ENCODE results near the gene RRAGC. TPM values are rescaled to one million over a fixed set of nuclear protein-coding genes. Genes with fewer than 3 reads are reported as not detected.
A peak's percentile ranks its signal among the peaks of the same experiment; 100 is the strongest.

The RRAGC gene
- total and polyA plus RNA-seq, 9 of the 15 experiments (the other 6 are each of a cell fraction or from before 2014, with no cell fraction given): 3.9 to 16.9 (median 10.9) TPM

DNA sequence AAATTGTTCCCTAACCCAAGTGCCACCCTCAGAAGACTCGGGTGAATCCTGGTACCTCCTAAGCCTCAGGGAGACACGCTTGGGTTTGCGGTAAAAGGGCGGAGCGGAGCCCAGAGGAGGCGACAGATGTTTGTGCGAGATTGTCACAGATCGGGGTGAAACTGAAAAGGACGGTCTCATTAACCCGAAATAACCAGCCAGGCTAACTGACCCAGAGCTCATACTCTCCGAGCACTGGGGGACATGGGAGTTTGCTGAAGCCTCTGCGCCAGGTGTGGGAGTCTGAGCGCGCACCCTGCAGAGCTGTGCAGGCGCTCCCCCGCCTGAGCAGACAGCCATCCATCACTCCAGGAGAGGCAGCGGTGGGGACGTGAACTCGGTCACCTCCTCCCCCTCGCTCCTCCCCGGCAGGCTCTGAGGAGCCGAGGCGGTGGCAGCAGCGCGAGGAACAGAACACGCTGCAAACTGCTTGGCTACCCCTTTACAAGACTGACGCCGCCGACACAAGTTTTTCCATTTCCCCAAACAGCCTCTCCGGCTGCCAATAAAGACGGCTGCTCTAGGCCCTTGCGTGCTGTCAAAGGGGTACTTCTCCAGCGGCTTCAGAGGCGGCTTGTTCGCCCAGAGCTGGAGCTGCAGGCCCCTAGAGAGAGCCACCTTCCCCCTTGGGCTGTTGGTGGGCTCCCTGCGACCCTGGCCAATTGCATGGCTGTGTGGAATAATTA, 43.5 kb downstream of the RRAGC start (continued):
- TF ChIP-seq, protein P1, sequence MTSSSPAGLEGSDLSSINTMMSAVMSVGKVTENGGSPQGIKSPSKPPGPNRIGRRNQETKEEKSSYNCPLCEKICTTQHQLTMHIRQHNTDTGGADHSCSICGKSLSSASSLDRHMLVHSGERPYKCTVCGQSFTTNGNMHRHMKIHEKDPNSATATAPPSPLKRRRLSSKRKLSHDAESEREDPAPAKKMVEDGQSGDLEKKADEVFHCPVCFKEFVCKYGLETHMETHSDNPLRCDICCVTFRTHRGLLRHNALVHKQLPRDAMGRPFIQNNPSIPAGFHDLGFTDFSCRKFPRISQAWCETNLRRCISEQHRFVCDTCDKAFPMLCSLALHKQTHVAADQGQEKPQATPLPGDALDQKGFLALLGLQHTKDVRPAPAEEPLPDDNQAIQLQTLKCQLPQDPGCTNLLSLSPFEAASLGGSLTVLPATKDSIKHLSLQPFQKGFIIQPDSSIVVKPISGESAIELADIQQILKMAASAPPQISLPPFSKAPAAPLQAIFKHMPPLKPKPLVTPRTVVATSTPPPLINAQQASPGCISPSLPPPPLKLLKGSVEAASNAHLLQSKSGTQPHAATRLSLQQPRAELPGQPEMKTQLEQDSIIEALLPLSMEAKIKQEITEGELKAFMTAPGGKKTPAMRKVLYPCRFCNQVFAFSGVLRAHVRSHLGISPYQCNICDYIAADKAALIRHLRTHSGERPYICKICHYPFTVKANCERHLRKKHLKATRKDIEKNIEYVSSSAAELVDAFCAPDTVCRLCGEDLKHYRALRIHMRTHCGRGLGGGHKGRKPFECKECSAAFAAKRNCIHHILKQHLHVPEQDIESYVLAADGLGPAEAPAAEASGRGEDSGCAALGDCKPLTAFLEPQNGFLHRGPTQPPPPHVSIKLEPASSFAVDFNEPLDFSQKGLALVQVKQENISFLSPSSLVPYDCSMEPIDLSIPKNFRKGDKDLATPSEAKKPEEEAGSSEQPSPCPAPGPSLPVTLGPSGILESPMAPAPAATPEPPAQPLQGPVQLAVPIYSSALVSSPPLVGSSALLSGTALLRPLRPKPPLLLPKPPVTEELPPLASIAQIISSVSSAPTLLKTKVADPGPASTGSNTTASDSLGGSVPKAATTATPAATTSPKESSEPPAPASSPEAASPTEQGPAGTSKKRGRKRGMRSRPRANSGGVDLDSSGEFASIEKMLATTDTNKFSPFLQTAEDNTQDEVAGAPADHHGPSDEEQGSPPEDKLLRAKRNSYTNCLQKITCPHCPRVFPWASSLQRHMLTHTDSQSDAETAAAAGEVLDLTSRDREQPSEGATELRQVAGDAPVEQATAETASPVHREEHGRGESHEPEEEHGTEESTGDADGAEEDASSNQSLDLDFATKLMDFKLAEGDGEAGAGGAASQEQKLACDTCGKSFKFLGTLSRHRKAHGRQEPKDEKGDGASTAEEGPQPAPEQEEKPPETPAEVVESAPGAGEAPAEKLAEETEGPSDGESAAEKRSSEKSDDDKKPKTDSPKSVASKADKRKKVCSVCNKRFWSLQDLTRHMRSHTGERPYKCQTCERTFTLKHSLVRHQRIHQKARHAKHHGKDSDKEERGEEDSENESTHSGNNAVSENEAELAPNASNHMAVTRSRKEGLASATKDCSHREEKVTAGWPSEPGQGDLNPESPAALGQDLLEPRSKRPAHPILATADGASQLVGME (CRISPR knock-in tag; IDR thresholded peaks at IDR 0.05): peak; percentile 81; the same call in 1 of the 2 replicates
- no peak for TF ChIP-seq ZNF133 (CRISPR knock-in tag; IDR thresholded peaks at IDR 0.05)
- TF ChIP-seq ZNF347 (CRISPR knock-in tag; IDR thresholded peaks at IDR 0.05; ENCODE audit: low read depth): no peak
- TF ChIP-seq HDAC8 (tag; IDR thresholded peaks at IDR 0.05): no peak
- no peak for TF ChIP-seq RBM39 (optimal IDR thresholded peaks at IDR 0.05; ENCODE audit: low read depth, low read length)
- peak; percentile 68; the same call in 1 of the 2 replicates for TF ChIP-seq ZFPM2 (CRISPR knock-in tag; IDR thresholded peaks at IDR 0.05)
- TF ChIP-seq, protein P2, sequence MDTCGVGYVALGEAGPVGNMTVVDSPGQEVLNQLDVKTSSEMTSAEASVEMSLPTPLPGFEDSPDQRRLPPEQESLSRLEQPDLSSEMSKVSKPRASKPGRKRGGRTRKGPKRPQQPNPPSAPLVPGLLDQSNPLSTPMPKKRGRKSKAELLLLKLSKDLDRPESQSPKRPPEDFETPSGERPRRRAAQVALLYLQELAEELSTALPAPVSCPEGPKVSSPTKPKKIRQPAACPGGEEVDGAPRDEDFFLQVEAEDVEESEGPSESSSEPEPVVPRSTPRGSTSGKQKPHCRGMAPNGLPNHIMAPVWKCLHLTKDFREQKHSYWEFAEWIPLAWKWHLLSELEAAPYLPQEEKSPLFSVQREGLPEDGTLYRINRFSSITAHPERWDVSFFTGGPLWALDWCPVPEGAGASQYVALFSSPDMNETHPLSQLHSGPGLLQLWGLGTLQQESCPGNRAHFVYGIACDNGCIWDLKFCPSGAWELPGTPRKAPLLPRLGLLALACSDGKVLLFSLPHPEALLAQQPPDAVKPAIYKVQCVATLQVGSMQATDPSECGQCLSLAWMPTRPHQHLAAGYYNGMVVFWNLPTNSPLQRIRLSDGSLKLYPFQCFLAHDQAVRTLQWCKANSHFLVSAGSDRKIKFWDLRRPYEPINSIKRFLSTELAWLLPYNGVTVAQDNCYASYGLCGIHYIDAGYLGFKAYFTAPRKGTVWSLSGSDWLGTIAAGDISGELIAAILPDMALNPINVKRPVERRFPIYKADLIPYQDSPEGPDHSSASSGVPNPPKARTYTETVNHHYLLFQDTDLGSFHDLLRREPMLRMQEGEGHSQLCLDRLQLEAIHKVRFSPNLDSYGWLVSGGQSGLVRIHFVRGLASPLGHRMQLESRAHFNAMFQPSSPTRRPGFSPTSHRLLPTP (IDR thresholded peaks at IDR 0.05; ENCODE audit: borderline replicate concordance, extremely low read depth, insufficient read length): no peak
- no peak for TF ChIP-seq MCM2 (IDR thresholded peaks at IDR 0.05; ENCODE audit: low read depth)
- TF ChIP-seq ILK (tag; IDR thresholded peaks at IDR 0.05; ENCODE audit: borderline replicate concordance, low read depth): no peak
- TF ChIP-seq FOXA3 (CRISPR knock-in tag; conservative IDR thresholded peaks at IDR 0.05 in 1 of 2, IDR thresholded peaks at IDR 0.05 in 1 of 2): 0 out of 4 replicates have a peak, but pooled peaks of 1 of the 2 experiments have one; percentile 48
- peak; percentile 55 for TF ChIP-seq GABPB1 (CRISPR knock-in tag; IDR thresholded peaks at IDR 0.05)
- no peak for TF ChIP-seq MAFG (tag; conservative IDR thresholded peaks at IDR 0.05)
- TF ChIP-seq, protein P3, sequence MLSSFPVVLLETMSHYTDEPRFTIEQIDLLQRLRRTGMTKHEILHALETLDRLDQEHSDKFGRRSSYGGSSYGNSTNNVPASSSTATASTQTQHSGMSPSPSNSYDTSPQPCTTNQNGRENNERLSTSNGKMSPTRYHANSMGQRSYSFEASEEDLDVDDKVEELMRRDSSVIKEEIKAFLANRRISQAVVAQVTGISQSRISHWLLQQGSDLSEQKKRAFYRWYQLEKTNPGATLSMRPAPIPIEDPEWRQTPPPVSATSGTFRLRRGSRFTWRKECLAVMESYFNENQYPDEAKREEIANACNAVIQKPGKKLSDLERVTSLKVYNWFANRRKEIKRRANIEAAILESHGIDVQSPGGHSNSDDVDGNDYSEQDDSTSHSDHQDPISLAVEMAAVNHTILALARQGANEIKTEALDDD (IDR thresholded peaks at IDR 0.05): peak; percentile 99
- TF ChIP-seq, protein P4, sequence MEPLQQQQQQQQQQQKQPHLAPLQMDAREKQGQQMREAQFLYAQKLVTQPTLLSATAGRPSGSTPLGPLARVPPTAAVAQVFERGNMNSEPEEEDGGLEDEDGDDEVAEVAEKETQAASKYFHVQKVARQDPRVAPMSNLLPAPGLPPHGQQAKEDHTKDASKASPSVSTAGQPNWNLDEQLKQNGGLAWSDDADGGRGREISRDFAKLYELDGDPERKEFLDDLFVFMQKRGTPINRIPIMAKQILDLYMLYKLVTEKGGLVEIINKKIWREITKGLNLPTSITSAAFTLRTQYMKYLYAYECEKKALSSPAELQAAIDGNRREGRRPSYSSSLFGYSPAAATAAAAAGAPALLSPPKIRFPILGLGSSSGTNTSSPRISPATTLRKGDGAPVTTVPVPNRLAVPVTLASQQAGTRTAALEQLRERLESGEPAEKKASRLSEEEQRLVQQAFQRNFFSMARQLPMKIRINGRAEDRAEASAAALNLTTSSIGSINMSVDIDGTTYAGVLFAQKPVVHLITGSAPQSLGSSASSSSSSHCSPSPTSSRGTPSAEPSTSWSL (CRISPR knock-in tag; IDR thresholded peaks at IDR 0.05; ENCODE audit: borderline replicate concordance): no peak
- TF ChIP-seq RBFOX2 (IDR thresholded peaks at IDR 0.05; ENCODE audit: low read depth, low read length): peak; percentile 68
